Measurements from ENCODE around the gene LONRF2.
"Not testable (repeated sequence)": the region's sequence is repeated elsewhere in the genome, so short reads cannot be mapped to it uniquely, and the experiment has no call there.

The LONRF2 gene

DNA sequence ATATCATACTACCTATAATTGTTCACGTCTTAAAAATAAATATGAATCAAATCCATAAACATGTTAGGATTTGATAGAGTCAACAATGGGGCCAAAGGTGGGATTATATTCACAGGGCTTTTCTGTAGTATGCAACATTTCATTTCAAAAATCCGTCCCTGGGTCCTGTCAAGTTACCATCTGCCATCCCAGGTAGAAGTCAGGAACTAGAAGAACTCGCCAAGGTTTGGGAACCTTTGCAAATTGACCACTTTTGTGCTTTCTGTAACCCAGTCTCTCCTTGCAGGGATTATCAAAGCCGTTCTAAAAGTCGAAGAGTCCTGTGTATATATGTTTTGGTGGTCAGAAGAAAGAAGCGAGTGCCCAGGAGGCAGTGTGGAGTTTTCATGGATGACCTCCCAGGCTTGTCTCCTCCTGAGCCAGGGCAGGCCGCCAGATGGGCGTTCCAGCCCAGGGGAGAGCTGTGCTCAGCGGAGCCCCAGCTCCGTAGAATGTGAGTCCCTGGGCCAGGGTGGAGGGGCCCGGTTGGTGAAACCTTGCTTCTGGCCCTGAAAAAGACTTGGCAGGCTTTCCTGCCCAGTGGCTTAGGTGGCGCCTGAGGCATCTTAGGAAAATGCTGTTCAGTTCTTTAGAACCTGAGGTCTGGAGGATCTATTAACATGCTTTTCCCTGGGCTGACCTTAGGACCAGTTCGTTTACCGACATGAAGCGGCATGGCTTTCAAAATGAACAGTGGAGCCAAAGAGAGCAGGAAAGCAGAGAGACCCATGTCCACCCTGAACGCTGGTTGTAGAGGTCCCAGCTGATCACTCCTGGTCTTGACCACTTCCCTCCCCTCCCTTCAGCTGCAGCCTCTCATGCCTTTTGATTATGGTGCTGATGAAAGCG lies 69.2 kb downstream of the LONRF2 start:
- DNase-seq, result peak in 1 of 2 experiments; percentile 50

DNA sequence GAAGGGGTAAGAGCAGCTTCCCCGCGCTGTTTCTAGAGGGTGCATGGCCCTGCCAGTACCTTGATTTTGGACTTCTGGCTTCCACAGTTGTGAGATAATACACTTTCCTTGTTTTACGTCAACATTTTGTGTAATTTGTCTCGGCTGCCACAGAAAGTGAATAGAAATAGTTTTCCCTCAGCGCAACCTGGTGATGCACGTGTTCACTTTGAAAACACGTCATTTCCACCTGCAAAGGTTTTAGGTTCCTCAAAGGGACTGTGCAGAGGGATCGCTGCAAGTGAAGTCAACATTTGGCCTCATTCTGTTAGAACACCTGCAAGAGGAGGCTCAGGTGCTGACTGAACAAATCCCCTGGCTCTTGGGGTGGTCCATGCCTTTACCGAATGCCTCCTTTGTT lies 71.7 kb downstream of the LONRF2 start:
- DNase-seq, result no peak

DNA sequence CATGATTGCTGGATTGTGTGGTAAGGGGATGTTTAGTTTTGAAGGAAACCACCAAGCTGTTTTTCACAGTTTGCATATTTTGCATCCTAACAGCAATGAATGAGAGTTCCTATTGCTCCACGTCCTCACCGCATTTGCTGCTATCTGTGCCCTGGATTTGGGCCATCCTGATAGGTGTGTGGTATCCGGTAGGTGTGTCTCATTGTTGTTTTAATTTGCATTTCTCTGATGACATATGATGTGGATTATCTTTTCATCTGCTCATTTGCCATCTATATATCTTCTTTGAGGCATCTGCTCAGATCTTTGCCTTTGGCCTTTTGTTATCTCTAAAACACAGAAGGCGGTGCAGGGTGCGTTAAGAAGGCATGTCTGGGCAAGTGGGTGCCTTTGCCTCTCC lies 73.3 kb downstream of the LONRF2 start:
- no peak for DNase-seq

DNA sequence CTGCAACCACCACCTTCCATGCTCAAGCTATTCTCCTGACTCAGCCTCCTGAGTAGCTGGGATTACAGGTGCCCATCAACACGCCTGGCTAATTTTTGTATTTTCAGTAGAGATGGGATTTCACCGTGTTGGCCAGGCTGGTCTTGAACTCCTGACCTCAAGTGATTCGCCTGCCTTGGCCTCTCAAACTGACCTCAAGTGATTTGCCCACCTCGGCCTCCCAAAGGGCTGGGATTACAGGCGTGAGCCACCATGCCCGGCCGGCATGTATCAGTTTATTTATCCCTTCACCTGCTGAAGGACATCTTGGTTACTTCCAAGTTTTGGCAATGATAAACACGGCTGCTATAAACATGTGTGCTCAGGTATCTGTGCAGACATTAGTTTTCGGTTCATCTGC lies 73.7 kb downstream of the LONRF2 start:
- DNase-seq, result not testable (repeated sequence)

DNA sequence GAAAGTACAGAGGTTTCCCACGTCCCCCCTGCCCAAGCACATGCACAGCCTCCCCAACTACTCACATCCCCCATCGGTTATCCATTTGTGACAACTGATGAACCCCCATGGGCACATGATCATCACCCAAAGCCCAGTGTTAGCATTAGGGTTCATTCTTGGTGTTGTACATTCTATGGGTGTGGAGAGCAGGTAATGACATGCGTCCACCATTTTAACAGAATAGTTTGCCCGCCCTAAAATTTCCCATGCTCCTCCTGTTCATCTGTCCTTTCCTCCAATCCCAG lies 74.3 kb downstream of the LONRF2 start:
- DNase-seq, result no peak

DNA sequence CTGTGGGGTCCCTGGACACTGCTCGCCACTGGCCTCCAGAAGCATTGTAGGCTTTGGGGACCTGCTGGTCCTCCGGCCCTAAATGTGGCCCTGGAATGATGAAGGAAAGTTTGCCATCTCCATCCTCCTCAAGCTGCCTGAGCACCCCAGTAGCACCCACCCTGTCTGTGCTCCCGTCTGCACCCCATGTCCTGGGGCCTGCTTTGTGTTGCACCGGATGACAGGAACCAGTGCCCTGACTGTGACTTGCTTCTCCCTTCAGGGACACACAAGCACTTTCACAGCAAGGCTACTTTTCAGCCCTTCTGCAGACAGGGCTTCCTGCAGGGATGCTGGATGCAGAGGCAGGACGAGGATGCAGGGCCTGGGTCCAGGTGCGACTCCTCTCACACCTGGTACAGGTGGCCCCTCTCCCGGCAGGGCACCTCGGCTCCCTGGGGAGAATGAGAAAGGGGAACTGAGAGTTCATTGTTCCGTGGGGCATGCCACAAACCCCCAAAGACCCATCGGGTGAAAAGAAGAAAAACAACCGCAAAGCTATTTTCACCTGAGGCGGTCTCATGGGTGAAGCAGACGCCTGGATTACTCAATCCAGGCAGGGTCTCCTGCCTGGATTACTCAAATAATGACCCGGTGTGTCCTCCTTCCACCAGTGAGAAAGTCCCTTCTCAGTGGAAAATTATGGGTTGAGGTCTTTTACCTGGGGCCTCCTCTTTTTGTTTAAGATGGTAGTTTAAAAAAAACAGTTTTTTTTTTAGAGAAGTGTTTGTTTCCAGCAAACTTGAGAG lies 74.9 kb downstream of the LONRF2 start:
- no peak for DNase-seq

DNA sequence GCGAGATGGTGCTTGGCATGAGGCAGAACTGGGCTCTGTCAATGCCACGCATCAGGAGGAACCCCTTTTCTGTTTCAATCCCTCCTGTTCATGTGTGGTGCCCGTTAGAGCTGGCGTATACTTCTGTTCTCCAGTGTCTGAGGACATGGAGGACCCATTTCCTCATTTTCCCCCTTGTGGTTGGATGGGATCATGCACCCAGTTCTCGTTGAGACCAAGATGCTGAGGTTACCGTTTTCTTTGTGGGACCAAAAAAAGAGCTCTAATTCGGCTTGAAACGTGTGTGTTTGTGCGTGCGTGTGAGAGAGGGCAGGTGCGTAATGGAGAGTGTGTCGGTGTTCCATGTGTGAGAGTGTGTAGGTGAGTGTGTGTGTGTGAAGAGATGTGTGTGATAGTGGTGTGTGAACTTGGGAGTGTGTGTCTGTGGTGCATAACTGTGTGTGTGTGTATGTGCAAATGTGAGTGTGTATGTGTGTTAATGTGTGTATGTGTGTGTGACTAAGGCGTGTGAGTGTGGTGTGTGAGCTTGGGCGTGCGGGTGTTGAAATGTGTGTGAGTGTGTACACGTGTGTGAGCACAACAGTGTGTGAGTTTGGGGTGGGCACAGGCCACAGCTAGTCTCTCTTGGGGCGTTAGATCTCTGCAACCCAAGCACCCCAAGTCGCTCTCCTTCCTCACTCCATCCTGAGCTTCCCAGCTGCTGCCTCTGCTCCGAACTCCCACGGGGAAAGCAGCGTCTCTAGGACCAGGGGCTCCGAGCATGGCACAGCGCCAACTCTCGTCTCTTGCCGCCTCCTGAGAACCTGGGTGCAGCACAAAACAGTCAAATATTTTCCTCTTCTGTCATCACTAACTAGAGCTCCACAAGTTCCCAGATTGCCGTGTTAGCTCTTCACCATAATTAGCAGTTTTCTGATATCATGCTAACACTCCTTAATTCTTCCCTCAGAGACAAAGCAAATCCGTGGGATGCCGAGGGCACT lies 75.8 kb downstream of the LONRF2 start:
- no peak for DNase-seq

DNA sequence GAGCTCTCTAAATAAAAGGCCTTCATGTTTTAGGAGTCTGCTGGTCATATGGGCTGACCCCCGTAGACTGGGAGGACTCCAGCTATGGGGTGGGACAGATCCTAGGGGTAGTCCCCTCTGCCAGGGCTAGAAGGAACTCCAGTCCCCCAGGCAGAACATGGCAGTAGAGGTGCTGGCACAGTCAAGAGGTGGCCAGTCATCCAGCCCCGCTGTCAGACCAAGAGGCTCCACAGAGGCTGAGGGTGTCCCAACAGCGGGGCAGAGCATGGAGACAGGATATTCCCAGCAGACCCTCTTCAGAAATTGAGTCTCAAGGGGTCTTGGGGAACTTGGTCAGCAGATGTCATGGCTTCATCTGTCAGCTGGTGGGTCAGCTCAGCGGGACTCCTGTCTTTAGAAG lies 76.6 kb downstream of the LONRF2 start:
- no peak for DNase-seq

DNA sequence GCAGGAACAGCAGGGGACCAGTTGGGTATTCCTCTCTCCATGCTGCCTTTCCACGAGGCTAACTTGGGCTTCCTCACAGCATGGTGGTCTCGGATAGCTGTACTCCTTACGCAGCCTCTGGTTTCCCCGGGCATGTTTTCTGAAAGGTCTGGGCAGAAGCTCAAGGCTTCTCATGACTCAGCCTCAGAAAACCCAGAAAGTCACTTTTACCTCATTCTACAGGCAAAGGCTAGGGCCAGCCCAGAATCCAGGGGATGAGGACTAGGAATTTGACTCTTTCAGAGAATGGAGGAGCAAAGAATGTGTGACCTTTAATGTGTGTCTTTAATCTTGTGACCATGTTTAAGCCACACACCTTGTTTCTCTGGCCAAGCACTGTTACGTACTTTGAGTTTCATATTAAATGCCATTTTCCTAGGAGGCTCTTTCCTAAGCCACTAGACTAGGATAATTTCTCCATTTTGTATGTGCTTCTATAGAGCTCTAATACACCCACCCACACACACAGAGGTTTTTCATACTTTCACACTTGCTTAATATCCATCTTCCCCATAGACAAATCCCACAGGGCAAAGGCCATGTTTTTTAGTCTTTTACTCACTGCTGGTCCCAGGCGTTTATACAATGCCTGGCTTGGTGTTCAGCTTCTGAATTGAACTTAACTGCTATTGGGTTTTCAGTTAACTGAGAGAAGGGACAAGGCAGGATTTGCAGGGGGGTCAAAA lies 77.3 kb downstream of the LONRF2 start:
- no peak for DNase-seq

DNA sequence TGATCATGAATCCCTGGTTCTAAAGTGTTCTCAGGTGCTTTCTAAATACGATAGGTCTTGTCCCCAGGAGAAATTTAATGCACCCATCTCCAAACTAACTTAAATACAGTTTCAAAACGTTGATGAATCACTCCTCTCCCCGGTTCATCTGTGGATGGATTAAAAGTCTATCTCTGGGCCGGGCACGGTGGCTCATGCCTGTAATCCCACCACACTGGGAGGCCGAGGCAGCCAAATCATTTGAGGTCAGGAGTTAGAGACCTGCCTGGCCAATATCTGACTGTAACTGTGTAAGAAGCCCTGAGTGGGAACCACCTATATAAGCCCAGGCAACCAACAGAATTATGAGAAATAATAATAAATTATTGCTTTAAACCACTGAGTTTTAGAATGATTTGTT lies 78.7 kb downstream of the LONRF2 start:
- no peak for DNase-seq

DNA sequence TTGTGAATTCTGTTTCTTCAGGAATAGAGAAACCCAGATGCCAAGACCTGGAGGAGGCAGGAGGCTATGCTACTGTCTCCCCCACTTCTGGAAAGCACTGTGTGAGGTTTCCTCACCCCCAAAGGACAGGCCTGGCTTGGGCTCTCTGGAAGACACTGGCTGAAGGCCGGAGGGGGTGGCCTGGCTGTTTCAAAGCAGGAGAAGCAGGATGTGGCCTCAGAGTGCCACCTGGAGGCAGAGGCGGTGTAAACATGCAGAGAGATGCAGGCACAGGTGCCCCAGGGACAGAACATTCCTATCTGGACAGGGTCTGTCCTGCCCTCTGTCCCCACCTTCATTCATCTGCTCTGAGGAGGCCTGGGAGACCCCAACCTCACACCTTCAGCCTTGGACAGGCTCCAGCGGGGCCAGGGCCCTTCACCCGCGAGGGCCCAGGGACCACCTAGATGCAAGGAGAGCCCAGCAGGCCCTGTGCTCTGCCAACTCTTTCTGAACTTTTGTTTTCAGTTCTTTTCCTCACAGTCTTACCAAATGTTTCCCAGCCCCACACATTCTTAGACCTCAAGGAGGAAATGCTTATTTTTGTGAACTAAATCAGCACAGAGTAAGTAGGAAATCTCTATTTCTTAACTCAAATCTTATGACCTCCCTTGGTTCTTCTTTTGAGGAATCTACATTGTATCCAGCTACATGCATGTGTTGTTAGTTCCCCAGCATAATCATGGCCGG lies 79.2 kb downstream of the LONRF2 start:
- peak; percentile 55 for DNase-seq

DNA sequence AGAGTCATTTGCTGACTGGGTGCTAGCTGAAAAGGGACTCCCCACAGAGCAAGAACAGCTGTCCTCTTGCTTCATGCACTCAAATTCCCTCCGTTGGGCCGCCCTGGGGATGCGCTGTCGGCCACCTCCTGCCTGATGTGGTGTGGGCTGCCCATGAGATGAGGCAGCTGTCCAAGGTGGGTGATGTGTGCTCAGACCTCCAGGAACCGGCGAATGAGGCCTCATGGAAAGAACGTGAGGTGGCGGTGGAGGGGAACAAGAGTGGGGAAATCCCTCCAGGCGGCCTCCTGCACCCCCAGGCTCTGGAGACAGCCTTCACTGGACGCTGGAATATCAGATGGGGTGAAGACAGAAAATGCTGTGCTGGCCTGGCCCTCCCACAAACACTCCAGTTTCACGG lies 79.8 kb downstream of the LONRF2 start:
- no peak for DNase-seq

DNA sequence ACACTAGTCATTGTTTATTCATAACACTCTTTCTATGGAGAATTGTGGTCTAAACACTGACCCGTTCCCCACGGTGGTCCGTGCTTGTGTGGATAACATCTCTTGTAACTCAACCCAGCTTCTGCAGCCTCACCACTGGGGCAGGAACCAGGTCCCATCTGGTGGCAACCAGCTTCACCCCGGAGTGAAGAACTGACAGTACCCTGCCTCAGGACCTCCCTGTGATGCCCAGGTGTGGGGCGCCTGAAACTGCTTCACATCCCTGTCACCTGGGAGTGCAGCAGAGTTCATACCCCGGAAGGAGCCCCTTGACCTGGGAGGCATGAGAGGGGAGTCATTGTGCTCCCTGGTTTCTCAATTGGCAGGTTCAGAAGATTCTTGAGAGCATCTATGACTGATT lies 81.1 kb downstream of the LONRF2 start:
- DNase-seq, result no peak

DNA sequence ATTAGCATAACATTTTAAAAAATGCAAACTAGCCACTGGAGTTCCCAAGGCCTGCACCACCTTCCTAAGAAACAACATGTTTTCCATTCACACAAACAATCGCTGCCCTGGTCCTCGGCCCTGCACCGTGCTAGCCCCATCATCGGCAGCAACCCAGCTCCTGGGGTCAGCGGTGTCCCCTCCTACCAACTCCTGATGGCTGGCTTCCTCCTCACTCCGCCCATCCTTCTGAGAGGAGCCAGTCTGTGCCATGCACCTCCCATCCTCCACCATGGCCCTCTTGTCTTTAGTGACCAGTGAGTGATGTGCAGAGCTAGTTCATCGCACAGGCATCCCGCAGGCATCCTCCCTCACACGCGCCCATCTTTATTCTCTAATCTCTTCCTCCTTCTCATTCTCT lies 81.9 kb downstream of the LONRF2 start:
- DNase-seq, result no peak

DNA sequence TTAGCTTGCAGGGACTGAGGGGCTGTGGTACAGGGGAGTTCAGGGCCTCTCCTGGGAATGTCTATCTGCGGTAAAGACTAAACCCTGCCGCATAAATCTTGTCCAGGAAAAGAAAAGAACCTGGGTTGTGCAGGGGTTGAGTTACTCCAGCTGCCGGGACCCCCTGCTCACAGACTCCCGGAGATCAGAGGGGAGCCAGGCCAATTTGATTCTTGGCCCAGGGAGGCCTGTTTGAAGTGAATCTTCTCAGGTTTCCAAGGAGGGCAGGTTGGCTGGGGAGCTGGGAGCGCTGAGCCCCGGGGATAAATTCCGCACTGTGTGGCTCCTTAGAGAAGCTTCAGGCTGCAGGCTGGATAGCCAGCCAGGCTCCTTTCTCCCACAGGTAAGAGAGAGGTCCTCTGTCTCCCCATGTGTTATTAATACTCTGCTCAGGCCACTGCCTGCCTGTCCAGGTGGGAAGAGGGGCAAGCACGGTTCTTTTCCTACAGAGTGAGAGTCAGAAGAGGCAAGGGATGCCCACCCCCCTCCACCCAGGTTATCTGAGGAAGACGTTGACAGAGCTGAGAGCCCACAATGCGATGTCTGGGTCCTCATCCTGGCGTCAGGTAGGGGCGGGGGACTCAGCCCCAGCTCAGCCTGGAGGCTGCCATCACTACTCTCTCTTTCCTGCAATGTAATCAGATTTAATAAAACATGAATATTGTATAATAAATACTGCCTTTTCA lies 82.7 kb downstream of the LONRF2 start:
- no peak for DNase-seq

DNA sequence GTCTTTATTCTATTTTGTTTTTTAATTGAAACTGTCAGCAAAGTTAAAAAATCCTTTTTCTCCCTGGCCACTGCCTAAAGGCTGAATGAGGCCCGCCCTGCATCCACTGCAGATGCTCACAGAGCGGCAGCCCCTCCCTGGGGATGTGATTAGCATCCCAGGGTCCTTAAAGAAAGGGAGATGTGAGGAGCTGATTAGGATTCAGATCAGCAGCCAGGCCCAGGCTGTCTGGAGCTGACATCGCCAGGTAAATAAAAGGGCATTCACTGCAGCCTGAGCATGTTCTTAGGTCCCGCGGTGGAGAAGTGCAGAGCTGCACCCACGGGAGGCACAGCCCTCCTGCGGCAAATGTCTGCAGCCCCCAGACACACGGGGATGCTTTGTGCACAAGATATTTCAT lies 83.8 kb downstream of the LONRF2 start:
- DNase-seq, result no peak

DNA sequence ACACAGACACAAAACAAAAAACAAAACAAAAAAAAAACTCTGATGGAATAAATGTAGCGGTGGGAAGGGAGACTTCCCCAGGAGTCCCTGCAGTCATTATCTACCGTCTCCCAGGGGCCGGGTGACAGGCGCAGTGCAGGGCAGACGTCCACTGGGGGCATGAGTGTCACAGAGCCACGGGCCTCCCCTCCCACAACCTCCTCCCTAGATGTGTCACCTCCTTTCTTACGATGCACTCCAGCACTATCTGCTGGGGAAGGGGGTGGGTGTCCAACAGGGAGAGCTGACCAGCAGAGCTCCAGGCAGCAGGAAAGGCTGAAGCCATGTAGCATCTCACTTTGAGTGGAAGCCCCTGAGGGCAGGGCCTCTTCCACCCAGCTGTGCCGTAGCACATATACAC lies 84.5 kb downstream of the LONRF2 start:
- no peak for DNase-seq

DNA sequence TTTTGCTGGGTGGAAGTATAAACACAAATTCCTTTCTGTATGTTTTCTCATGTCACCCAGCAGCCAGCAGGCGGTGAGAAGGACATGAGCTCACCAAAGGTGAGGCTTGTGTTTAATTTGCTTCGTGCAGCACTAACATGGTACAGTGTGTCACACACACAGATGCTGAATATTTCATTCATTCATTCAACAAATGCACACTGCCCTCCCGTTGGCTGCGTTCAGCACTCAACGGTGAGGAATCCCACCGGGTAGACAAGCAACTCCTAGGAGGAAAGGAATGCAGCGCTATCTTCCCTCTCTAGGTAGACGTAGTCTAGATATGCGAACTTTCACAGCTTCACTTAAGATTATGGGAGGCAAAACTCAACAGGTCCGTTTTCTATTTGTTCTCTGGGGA lies 85.1 kb downstream of the LONRF2 start:
- DNase-seq, result no peak

DNA sequence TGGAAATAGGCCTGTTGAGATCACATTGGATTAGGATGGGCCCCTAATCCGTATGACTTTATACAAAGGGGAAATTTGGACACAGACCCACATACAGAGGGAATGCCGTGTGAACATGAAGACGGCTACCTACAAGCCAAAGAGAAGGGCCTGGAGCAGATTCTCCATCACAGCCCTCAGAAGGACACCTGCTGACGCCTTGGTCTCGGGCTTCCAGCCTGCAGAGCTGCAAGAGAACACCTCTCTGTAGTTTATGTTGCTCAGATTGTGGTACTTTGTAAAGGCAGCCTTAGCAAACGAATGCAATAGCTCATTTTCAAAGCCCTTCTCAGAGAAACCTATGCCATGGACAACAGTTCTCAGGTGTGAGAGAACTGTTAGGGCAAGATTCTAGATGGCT lies 86.1 kb downstream of the LONRF2 start:
- DNase-seq, result no peak

DNA sequence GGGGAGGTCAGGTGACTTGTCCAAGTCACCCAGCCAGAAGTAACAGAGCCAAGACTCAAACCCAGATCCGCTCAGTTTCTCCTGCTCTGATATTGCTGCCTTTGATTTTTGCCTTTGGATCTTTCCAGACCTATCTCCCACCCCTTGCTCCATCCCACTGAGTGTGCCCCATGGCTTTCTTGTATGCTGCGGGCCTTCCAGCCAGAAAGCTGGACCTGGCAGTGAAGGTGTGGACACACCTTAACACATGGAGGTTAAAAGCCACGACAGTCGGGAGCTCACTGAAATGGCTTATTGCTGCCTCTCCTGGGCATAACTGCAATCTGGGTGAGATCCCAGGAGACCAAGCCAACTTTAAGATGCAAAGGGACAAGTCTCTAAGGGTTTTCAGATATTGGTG lies 86.7 kb downstream of the LONRF2 start:
- no peak for DNase-seq

DNA sequence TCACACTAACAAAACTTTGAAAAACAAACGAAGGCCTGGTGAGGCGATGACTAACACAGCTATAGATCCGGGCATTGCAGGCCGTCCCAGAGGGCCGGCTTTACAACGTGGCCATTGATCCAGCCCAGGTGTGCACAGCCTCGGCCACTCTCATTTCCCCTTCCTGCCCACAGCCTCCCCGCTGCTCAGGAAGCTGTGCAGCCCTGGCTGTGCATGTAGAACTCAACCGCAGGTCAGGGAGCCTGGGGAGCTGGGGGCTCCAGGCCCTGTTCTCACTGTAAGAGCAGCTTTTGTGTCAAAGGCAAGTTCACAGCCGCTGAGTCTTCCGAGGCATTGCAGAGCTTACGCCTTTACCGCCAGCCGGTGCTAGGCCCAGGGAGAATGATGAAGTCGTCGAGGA lies 87.2 kb downstream of the LONRF2 start:
- no peak for DNase-seq

Data from NCI-H446 (cell line).